Activated naive CD4-positive, alpha-beta T cell treated with anti-CD3 and anti-CD28 coated beads, Interleukin-2, amount 50 U/mL, for 72 hours (primary cell): ENCODE results near the gene ADAMTS19. TPM values are rescaled to one million over a fixed set of nuclear protein-coding genes. Genes with fewer than 3 reads are reported as not detected.
"Not testable (repeated sequence)": the region's sequence is repeated elsewhere in the genome, so short reads cannot be mapped to it uniquely, and the experiment has no call there.

ENCODE experiments used
- ATAC-seq, 2 donors: fragments of 150-1000 bp; cut with Tn5 transposase; 2 replicates each; pipeline ENCODE4 v1.10.0; 2021; ENCODE audit warnings: mild to moderate bottlenecking in 2 of 2, moderate library complexity in 2 of 2
- DNase-seq, 2 donors: peaks; one replicate each; pipeline ENCODE4 v3.0.0; 2021 to 2022; ENCODE audit warnings: low spot score in 2 of 2
- H3K27ac Mint-ChIP-seq, 2 donors: one replicate each; pipeline ENCODE4 v1.8.0; 2022; ENCODE audit warnings: mild to moderate bottlenecking in 2 of 2, mixed read lengths in 2 of 2
- H3K36me3 Mint-ChIP-seq, 2 donors: one replicate each; pipeline ENCODE4 v1.8.0; 2022; ENCODE audit warnings: mixed read lengths in 2 of 2
- H3K9me3 Mint-ChIP-seq, 2 donors: one replicate each; pipeline ENCODE4 v1.8.0; 2022; ENCODE audit warnings: mixed read lengths in 2 of 2
- total RNA-seq, 2 donors: library from RNA; stranded (reverse); gene quantifications; one replicate each; pipeline ENCODE4 v1.2.3, GENCODE V29; 2022

ADAMTS19 gene, protein sequence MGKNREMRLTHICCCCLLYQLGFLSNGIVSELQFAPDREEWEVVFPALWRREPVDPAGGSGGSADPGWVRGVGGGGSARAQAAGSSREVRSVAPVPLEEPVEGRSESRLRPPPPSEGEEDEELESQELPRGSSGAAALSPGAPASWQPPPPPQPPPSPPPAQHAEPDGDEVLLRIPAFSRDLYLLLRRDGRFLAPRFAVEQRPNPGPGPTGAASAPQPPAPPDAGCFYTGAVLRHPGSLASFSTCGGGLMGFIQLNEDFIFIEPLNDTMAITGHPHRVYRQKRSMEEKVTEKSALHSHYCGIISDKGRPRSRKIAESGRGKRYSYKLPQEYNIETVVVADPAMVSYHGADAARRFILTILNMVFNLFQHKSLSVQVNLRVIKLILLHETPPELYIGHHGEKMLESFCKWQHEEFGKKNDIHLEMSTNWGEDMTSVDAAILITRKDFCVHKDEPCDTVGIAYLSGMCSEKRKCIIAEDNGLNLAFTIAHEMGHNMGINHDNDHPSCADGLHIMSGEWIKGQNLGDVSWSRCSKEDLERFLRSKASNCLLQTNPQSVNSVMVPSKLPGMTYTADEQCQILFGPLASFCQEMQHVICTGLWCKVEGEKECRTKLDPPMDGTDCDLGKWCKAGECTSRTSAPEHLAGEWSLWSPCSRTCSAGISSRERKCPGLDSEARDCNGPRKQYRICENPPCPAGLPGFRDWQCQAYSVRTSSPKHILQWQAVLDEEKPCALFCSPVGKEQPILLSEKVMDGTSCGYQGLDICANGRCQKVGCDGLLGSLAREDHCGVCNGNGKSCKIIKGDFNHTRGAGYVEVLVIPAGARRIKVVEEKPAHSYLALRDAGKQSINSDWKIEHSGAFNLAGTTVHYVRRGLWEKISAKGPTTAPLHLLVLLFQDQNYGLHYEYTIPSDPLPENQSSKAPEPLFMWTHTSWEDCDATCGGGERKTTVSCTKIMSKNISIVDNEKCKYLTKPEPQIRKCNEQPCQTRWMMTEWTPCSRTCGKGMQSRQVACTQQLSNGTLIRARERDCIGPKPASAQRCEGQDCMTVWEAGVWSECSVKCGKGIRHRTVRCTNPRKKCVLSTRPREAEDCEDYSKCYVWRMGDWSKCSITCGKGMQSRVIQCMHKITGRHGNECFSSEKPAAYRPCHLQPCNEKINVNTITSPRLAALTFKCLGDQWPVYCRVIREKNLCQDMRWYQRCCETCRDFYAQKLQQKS
- total RNA-seq: not detected

DNA sequence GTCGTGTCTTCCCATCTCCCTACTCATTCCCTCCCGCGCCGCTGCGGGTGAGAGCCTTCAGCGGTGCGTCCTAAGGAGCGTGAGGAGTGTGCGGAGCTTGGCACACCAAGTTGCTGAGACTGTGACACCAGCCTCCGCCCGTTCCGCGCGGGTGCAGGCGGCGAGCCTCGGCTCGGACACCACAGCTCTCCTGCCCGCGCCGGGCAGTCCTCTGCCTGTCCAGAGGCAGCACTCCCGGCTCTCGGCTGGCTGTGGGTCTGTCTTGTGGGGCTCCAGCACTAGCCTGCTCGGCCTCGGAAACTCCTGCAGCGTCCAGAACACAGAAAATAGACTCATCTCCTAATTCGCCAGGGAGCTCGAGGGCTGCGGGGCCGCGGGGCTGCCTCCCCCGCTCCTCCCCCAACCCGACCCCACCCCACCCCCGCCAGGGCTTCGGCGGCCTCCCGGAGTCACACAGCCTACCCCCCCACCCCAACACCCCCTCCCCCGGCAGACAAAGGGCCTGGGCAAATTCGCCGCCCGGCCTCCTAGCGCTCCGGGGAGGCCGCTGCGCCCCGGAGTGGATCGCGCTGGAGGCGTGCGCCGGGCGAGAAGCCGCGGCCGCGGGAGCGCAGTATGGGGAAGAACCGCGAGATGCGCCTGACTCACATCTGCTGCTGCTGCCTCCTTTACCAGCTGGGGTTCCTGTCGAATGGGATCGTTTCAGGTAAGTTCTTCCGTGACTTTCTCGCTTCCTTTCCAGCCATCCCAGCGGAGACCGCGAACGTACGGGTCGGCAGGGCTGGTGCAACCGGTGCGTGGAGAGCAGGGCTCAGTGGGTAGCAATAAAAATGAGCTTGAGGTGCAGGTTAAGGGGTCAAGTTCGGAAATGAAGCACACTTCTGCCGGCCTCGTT, at the start of gene ADAMTS19:
Gene ADAMTS19 (plus strand): TSS at position 522 of the 895 bp plus-strand sequence. CDS start 94 bp downstream, at position 616.
- H3K27ac Mint-ChIP-seq: no peak within 1 kb of the TSS
- ATAC-seq: peak; percentile 48 to 90
- H3K36me3 Mint-ChIP-seq: peaks cover 7 to 24% of the 10 kb centered on the region in 2 donors
- DNase-seq: peak in 1 of 2 donors; percentile 23
- peaks cover 6 to 8% of the 10 kb centered on the region in 2 donors for H3K9me3 Mint-ChIP-seq

DNA sequence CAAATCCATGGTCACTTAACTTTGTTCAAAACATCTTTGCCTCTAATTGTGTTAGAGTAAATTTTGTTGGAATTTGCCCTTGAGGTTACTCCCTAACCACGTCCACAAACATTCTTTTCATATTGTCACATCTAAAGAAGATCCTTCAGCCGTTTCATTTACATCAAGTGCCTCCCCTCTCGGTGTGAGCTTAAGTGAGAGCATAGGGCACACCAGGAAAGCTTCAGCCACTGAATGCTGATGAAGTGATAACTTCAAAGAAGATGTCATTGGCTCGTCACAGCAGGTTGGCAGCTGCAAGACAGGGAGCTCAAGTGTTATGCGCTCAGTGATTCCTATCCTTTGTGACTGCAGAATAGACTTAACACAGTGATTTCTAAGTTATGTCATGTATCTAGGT, 49.6 kb upstream of the ADAMTS19 start:
- no peak for DNase-seq
- no peak overlapping the region for H3K27ac Mint-ChIP-seq
- no peak for ATAC-seq
- peaks cover 0 to 20% of the 10 kb centered on the region in 2 donors for H3K36me3 Mint-ChIP-seq
- peaks cover 0 to 22% of the 10 kb centered on the region in 2 donors for H3K9me3 Mint-ChIP-seq

DNA sequence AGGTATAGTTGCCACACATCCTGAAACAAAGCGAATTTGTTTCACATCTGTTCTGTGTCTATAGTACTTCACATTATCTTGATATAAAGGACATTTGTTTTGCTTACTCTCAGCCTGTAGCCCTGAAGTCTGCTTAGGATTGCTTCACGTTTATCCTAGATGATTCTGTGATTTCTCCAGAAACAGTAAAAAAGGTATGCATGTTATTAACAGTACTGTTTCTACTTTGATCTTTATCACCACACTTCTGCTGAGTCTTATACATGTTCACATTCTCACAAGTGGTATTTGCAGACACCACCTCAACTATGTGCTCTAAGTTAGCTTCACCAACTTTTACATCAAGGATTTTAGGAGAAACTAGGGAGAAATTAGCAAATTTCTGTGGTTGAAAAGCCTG, 47.4 kb upstream of the ADAMTS19 start:
- ATAC-seq: no peak

DNA sequence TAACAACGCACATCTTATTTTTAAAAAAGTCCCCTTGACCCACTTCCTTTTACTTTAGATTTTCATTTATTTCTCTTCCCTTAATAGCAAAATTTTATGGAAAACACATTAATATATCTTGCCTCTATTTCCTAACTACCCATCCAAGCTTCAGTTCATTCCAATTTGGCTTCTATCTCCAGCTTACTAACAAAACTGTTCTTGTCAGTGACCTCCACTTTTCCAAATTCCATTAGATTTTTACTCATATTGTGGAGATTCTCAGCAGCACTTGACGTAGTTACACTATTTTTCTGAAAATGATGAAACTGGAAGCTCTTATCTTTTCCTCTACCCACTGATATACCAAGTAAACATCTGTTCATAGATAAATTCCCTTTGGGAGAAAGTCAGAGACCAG, 46.5 kb upstream of the ADAMTS19 start:
- no peak for ATAC-seq
- DNase-seq: no peak
- Mint-ChIP-seq H3K27ac (no peak overlapping the region), H3K36me3 (peaks cover 0 to 23% of the 10 kb centered on the region in 2 donors), H3K9me3 (peaks cover 0 to 25% of the 10 kb centered on the region in 2 donors)

More for the DNA sequence above, 47.4 kb upstream of the ADAMTS19 start:
- H3K27ac Mint-ChIP-seq: no peak overlapping the region
- H3K9me3 Mint-ChIP-seq: peaks cover 0 to 25% of the 10 kb centered on the region in 2 donors
- DNase-seq: no peak
- H3K36me3 Mint-ChIP-seq: peaks cover 0 to 23% of the 10 kb centered on the region in 2 donors

DNA sequence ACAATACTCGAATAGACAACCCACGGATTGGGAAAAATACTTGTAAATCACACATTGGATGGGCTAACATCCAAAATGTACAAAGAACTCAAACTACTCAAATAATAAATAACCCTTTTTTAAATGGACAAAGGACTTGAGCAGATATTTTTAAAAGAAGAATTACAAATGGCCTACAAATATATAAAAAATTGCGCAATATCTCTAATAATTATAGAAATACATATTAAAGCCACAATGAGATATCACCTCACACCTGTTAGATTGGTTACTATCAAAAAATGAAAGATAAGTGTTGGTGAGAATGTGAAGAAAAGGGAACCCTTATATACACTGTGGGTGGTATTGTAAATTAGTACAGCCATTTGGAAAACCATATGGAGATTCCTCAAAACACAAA, 40.8 kb upstream of the ADAMTS19 start:
- Mint-ChIP-seq H3K36me3 (peaks cover 0 to 14% of the 10 kb centered on the region in 2 donors), H3K9me3 (peaks cover 0 to 12% of the 10 kb centered on the region in 2 donors), H3K27ac (no peak overlapping the region)
- no peak for ATAC-seq
- no peak for DNase-seq

DNA sequence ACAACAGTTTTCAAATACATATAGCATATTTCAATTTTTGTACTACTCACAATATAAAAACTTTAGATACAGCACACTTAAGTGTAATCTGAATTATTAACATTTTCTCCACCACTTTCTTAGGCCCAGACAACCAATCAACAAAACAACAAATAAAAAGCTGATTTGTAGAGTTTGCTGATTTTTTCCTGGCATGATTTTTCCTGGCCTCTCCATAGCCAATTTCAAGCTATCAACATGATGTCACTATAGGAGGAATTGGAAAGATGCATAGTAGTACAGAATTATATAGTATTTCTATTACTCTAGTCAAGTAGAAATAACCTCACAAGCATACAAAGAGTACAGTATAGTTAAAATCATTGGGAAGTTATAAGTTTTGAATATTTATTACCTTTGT, 35.1 kb upstream of the ADAMTS19 start:
- H3K36me3 Mint-ChIP-seq: no peaks in the 10 kb centered on the region
- ATAC-seq (no peak), DNase-seq (no peak)
- no peak overlapping the region for H3K27ac Mint-ChIP-seq
- peaks cover 0 to 3% of the 10 kb centered on the region in 2 donors for H3K9me3 Mint-ChIP-seq

DNA sequence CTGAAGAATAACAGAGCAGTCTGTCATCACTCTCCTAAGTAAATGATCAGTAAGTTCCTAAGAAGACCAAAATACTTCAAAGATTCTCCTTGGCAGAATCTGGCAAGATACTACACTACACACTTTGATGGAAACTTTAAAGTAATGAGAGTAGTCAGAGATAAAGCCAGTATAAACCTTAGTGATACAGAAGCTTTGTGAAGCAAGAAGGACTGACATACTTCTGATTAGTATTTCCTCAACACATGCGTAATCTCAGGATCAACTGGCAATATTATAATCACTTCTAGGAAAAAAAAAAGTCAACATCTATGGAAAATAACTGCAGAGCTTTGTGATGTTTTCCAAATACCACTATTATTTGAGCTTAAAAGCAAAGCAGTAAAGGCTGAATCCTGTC, 34.0 kb upstream of the ADAMTS19 start:
- no peak overlapping the region for H3K27ac Mint-ChIP-seq
- H3K9me3 Mint-ChIP-seq: peaks cover 0 to 3% of the 10 kb centered on the region in 2 donors
- DNase-seq (no peak), ATAC-seq (no peak)
- H3K36me3 Mint-ChIP-seq: no peaks in the 10 kb centered on the region

DNA sequence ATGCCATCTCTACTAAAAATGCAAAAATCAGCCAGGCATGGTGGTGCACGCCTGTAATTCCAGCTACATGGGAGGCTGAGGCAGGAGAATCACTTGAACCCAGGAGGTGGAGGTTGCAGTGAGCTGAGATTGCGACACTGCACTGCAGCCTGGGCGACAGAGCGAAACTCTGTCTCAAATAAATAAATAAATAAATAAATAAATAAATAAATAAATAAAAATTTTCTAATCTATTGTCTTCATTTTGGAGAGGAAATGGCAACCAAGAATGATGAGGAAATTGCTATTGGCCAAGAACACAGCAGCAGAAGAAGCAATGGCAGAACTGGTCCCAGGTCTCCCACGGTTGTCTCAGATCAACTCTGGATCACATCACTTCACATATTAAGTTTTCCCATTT, 31.5 kb upstream of the ADAMTS19 start:
- ATAC-seq, DNase-seq, H3K9me3 Mint-ChIP-seq, H3K36me3 Mint-ChIP-seq, H3K27ac Mint-ChIP-seq: not testable (repeated sequence)

DNA sequence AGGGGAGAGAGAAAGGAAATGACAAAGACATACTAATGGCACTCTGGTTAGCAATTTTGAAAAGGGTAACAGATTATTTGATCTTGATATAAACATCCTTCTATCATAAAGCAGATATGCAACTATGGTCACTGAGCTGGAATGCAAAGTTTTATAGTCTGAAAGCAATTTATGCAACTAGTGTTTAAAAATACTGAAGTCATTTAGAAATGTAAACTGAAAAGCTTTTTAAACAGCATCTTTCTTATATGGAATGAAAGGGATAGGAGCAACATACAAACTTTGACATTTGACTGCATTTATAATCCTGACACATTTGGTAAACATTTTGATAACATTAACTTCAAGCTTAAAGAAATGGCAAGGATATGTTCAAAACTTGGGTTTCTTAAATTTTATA, 28.7 kb upstream of the ADAMTS19 start:
- DNase-seq (no peak), ATAC-seq (no peak)
- no peaks in the 10 kb centered on the region for H3K36me3 Mint-ChIP-seq
- peaks cover 0 to 3% of the 10 kb centered on the region in 2 donors for H3K9me3 Mint-ChIP-seq
- H3K27ac Mint-ChIP-seq: no peak overlapping the region

DNA sequence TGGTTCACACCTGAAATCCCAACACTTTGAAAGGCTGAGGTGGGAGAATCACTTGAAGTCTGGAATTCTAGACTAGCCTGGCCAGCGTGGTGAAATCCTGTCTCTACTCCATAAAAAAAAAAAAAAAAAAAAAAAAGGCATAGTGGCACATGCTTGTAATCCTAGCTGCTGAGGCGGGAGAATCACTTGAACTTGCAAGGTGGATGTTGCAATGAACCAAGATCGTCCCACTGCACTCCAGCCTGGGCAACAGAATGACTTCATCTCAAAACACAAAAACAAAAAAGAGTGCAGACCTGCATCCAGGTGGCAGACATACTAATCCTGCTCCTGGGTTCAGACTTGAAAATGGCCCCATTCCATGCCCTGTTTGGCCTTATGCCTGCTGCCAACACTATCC, 21.8 kb upstream of the ADAMTS19 start:
- DNase-seq: no peak
- no peaks in the 10 kb centered on the region for H3K36me3 Mint-ChIP-seq
- peaks cover 0 to 8% of the 10 kb centered on the region in 2 donors for H3K9me3 Mint-ChIP-seq
- no peak for ATAC-seq
- H3K27ac Mint-ChIP-seq: no peak overlapping the region

DNA sequence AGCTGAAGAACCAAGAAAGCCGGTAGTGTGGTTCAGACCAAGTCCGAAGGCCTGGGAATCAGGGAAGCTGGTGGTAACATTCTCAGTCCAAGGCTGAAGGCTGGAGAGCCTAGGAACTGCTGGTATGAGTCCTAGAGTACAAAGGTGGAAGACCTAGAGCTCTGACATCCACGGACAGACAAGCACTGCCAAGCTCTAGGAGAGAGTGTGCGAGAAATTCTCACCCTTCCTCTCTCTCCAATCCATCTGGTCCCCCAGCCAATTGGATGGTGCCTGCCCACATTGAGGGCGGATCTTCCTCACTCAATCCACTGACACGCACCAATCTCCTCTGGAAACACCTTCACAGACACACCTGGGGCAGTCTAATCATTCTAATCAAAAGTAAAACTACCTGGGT, 19.7 kb upstream of the ADAMTS19 start:
- H3K36me3 Mint-ChIP-seq: no peaks in the 10 kb centered on the region
- ATAC-seq (no peak), DNase-seq (no peak)
- no peak overlapping the region for H3K27ac Mint-ChIP-seq
- peaks cover 4 to 8% of the 10 kb centered on the region in 2 donors for H3K9me3 Mint-ChIP-seq

DNA sequence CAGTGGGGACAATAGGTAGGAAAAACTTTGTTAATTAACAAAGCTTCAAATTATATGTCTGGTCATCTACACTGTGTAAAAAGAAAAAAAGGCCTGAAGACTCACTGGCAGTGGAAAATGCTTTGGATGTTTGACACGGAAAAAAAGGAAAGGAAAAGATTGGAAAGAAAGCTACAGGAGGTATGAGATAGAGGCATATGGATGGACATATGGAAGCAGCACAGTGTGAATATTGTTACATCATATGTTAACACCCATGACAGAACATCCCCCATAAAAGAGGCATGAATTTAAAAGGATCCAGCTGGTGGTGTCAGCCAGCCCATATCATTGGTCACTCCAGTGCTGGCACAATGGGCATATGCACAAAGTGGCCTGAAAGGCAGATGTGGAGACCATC, 19.0 kb upstream of the ADAMTS19 start:
- Mint-ChIP-seq H3K36me3 (no peaks in the 10 kb centered on the region), H3K27ac (no peak overlapping the region), H3K9me3 (peaks cover 4 to 8% of the 10 kb centered on the region in 2 donors)
- ATAC-seq (no peak), DNase-seq (no peak)

DNA sequence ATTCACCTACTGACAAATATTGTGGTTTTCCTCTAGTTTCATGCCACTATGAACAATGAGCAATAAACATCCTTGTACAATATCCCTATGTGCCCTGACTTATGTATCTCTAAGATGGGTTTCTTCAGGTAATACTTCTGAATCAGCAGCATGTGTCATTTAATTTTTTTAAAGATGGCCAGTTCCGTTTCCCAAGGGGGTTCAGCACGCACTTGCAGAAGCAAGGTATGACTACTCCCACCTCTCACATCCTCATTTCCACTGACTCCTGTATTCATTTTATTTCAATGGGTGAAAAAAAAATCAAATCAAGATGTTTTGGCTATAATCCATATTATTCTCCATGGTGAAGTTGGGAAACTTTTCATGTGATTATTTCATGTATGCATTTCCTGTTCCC, 14.7 kb upstream of the ADAMTS19 start:
- Mint-ChIP-seq H3K9me3 (peaks cover 4 to 8% of the 10 kb centered on the region in 2 donors), H3K27ac (no peak overlapping the region), H3K36me3 (no peaks in the 10 kb centered on the region)
- DNase-seq (no peak), ATAC-seq (no peak)

DNA sequence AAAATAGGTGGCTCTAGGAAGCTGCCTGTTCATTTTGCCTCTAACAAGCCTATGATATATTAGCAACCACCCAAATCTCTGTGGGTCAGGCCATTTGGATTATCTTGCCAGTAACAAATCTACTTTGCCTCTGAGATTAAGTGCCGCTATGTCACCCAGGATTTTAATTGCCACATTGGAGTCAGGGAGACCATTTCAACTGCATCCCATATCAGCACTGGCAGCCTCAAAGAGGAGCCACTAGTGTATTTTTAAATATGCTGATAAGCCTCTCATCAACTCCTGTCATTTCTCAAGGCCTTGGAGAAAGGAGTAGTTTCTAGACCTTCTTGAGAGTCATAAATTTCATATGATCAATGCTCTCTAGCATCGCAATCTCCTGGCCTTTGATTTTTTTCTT, 12.1 kb upstream of the ADAMTS19 start:
- DNase-seq: no peak
- Mint-ChIP-seq H3K9me3 (peaks cover 12 to 15% of the 10 kb centered on the region in 2 donors), H3K27ac (no peak overlapping the region), H3K36me3 (peaks cover 0 to 5% of the 10 kb centered on the region in 2 donors)
- ATAC-seq: no peak

DNA sequence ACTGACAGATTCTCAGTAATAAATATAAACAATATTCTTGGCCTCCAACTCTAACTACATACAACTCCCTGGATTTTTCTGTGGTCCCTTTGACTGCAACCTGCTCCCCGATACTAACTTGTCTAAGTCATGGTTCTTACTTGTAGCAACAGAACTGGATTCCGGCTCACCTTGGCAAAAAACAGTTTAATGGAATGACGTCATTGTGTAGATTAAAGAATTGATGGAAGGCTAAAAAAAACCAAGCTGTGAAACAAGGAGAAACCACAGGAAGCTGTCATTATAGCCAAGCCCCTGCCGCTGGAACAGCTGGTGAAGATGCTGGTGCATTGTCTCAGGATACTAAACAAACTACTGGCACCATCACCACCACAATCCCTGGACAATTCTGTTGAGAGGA, 11.4 kb upstream of the ADAMTS19 start:
- ATAC-seq (no peak), DNase-seq (no peak)
- Mint-ChIP-seq H3K9me3 (peaks cover 12 to 15% of the 10 kb centered on the region in 2 donors), H3K27ac (no peak overlapping the region), H3K36me3 (peaks cover 0 to 5% of the 10 kb centered on the region in 2 donors)

DNA sequence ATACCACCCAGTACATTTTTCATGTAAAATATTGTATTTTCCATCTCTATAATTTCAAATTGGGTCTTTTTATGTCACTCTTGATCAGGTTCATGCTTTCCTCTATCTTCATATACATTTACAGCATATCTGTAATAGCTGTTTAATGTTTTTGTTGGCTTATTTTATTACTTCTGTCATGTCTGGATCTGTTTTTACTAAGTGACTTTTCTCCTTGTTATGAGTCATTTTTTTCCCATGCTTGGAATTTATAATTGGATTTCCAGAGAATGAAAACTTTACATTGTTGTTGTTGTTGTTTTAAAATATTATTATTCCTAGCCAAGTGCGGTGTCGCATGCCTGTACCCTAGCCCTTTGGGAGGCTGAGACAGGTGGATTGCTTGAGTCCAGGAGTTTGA, 5.6 kb upstream of the ADAMTS19 start:
- H3K27ac Mint-ChIP-seq: no peak overlapping the region
- no peak for ATAC-seq
- peaks cover 9 to 18% of the 10 kb centered on the region in 2 donors for H3K9me3 Mint-ChIP-seq
- no peak for DNase-seq
- H3K36me3 Mint-ChIP-seq: peaks cover 0 to 15% of the 10 kb centered on the region in 2 donors
